ENCODE data around the gene RHOBTB3.

DNA sequence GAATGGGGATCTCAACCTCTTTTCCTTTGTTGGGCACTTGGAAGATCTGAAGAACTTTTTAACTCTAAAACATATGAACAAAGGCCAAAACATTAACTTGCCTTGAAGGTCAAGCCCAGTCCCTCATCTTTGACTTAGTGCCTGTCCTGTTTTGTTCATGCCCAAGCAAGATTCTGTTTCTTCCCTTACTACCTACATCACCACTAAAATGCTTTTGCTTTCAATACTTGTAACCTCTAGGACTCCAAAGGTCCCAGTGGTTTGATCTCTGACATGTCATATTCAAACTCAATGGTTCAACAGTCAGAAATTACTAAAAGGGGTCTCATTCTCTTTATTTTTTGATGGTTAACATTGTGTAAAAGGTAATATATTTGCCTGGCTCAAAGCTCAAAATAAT lies 67.4 kb downstream of the RHOBTB3 start:
- TF ChIP-seq, protein P1, sequence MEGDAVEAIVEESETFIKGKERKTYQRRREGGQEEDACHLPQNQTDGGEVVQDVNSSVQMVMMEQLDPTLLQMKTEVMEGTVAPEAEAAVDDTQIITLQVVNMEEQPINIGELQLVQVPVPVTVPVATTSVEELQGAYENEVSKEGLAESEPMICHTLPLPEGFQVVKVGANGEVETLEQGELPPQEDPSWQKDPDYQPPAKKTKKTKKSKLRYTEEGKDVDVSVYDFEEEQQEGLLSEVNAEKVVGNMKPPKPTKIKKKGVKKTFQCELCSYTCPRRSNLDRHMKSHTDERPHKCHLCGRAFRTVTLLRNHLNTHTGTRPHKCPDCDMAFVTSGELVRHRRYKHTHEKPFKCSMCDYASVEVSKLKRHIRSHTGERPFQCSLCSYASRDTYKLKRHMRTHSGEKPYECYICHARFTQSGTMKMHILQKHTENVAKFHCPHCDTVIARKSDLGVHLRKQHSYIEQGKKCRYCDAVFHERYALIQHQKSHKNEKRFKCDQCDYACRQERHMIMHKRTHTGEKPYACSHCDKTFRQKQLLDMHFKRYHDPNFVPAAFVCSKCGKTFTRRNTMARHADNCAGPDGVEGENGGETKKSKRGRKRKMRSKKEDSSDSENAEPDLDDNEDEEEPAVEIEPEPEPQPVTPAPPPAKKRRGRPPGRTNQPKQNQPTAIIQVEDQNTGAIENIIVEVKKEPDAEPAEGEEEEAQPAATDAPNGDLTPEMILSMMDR (conservative IDR thresholded peaks at IDR 0.05 in 1 of 2, IDR thresholded peaks at IDR 0.05 in 1 of 2; ENCODE audit: low read depth in 1 of 2, low read length in 2 of 2) = no peak
- TF ChIP-seq EZH2 (IDR thresholded peaks at IDR 0.05; ENCODE audit: low read length, missing control alignments) = no peak

Measured in fibroblast of lung (primary cell).